Activated CD4-positive, alpha-beta T cell treated with anti-CD3 and anti-CD28 coated beads, Interleukin-2, amount 10 ng/mL, durations not matched to agents 7 days and 5 days (primary cell): ENCODE measurements around the gene SOX13. TPM values are rescaled to one million over a fixed set of nuclear protein-coding genes. Genes with fewer than 3 reads are reported as not detected.

Source experiments
- CTCF ChIA-PET: fragments of 350-600 bp; sonication (Branson Sonifier 250); formaldehyde crosslinking; loops from one replicate; lab custom pipeline; 2021; ENCODE audit warnings: antibody characterized with exemption; lab: Charles Lee
- POLR2A ChIA-PET: fragments of 350-600 bp; sonication (Branson Sonifier 250); formaldehyde crosslinking; loops from one replicate; lab custom pipeline; 2021; ENCODE audit warnings: antibody characterized with exemption; lab: Charles Lee
- DNase-seq: peaks from one replicate; pipeline ENCODE4 v3.0.0-alpha.2; 2020
- H3K27ac Mint-ChIP-seq: one replicate; pipeline ENCODE4 v1.8.0; 2021; ENCODE audit warnings: mild to moderate bottlenecking, moderate library complexity, mixed read lengths
- H3K27me3 Mint-ChIP-seq: one replicate; pipeline ENCODE4 v1.8.0; 2021; ENCODE audit warnings: mixed read lengths
- H3K36me3 Mint-ChIP-seq: one replicate; pipeline ENCODE4 v1.8.0; 2021; ENCODE audit warnings: low read depth, mixed read lengths
- H3K4me1 Mint-ChIP-seq: one replicate; pipeline ENCODE4 v1.8.0; 2021; ENCODE audit warnings: mixed read lengths
- H3K4me3 Mint-ChIP-seq: one replicate; pipeline ENCODE4 v1.8.0; 2021; ENCODE audit warnings: mild to moderate bottlenecking, moderate library complexity, mixed read lengths
- H3K9me3 Mint-ChIP-seq: one replicate; pipeline ENCODE4 v1.8.0; 2021; ENCODE audit warnings: mixed read lengths
- total RNA-seq, 2 experiments: library from RNA; stranded (reverse); gene quantifications; one replicate each; pipeline ENCODE4 v1.2.3, GENCODE V29; 2021

The SOX13 gene
- total RNA-seq, 2 experiments from 2014 or later, result 0.60 to 1.3 TPM

- Mint-ChIP-seq H3K27ac (peak overlapping the region; percentile 43), H3K27me3 (no peaks in the 10 kb centered on the region), H3K36me3 (no peaks in the 10 kb centered on the region), H3K4me3 (no peak overlapping the region), H3K9me3 (peaks cover 3% of the 10 kb centered on the region), H3K4me1 (no peaks in the 10 kb centered on the region)
- CTCF ChIA-PET, result interaction anchor here (0.7 to 2.6 kb wide), 14 partner anchors 8 to 636 kb away, joined by 3 to 11 read pairs (median 3); partner anchors contain the start of gene ETNK2
- DNase-seq, result peak; percentile 75
- POLR2A ChIA-PET, result no interaction called here
Measured at GRCh38 chr1:204162494-204163074, 89.7 kb downstream of the SOX13 start.

DNA sequence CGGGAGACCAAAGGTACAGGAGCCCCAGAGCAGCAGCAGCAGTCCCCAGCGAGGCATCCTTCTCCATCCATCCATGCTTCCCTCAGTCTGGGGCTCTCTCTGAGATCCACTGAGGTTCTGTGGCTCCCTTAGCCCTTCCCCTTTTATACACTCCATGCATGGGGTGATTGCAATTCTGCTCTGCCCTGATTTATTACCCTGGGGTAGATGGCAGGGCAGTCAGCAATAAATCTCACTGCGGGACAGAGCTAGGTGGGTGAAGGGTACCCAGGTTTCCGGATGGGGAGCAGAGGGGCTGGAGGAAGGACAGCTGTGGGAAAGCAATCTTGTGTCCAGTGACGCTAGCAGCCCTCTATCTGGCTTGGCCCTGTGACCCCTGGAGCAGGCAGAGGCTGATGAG is 93.3 kb downstream of the SOX13 start, which contains the start of gene REN:
Gene REN, minus strand, starts transcription at position 119 of the 400 bp plus-strand sequence. Its CDS starts 44 bp downstream, at position 75.
- Mint-ChIP-seq H3K4me1 (no peaks in the 10 kb centered on the region), H3K36me3 (peaks cover 1% of the 10 kb centered on the region), H3K27ac (no peak within 1 kb of the TSS), H3K9me3 (peaks cover 28% of the 10 kb centered on the region), H3K27me3 (no peaks in the 10 kb centered on the region), H3K4me3 (no peak within 1 kb of the TSS)
- DNase-seq, result no peak
- ChIA-PET POLR2A (no interaction called here), CTCF (interaction anchor here (0.7 to 1.4 kb wide), 3 partner anchors 22 to 229 kb away, joined by 3 read pairs; no protein-coding TSS in a partner anchor)

- DNase-seq, result no peak
- Mint-ChIP-seq H3K4me3 (no peak overlapping the region), H3K27me3 (no peaks in the 10 kb centered on the region), H3K4me1 (no peaks in the 10 kb centered on the region), H3K9me3 (peaks cover 33% of the 10 kb centered on the region), H3K36me3 (peaks cover 1% of the 10 kb centered on the region), H3K27ac (no peak overlapping the region)
- CTCF ChIA-PET, result interaction anchor here (0.7 kb wide), 1 partner anchor 195 kb away, joined by 3 read pairs; no protein-coding TSS in a partner anchor
- POLR2A ChIA-PET, result no interaction called here
Measured at GRCh38 chr1:204167730-204168129, 94.8 kb downstream of the SOX13 start.

- H3K4me1 Mint-ChIP-seq, result no peaks in the 10 kb centered on the region
- H3K4me3 Mint-ChIP-seq, result no peak overlapping the region
- no peak for DNase-seq
- H3K27me3 Mint-ChIP-seq, result peaks cover 2% of the 10 kb centered on the region
- peaks cover 1% of the 10 kb centered on the region for H3K36me3 Mint-ChIP-seq
- ChIA-PET POLR2A (no interaction called here), CTCF (interaction anchor here (0.8 to 1.5 kb wide), 4 partner anchors 20 to 229 kb away, joined by 3 read pairs; no protein-coding TSS in a partner anchor)
- H3K9me3 Mint-ChIP-seq, result peaks cover 35% of the 10 kb centered on the region
- H3K27ac Mint-ChIP-seq, result no peak overlapping the region
Measured at GRCh38 chr1:204169858-204170257, 96.9 kb downstream of the SOX13 start.

DNA sequence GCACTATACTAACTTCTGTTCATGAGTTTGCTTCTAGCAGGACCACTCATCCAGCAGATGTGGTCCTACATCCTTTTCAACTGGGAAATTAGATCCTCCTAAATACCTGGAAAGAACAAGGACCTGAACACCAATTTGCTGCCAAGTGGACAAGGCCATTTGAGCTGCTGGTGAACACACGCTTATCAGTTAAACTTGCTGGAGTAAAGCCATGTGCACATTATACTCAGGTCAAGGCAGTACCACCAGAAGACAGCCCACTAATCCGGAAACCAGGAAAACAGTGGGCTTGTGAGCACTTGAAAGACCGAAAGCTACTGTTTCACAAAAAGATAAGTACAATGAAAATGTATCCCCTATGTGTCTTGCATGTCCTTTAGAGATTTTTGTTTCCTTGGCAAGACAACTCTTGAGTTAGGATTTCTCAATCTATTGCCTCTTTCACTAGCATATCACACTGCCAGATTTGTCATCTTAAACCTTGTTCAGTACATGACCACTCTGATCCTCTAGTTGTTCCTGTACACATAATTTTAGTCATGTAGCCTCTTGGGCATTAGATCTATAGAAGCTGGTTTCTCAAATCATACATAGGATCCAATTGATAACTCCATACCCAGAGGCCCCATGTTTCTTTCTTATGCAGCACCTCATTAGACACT is 97.7 kb downstream of the SOX13 start:
- Mint-ChIP-seq H3K27ac (no peak overlapping the region), H3K27me3 (peaks cover 2% of the 10 kb centered on the region), H3K36me3 (peaks cover 1% of the 10 kb centered on the region), H3K4me3 (no peak overlapping the region), H3K4me1 (no peaks in the 10 kb centered on the region), H3K9me3 (peaks cover 35% of the 10 kb centered on the region)
- POLR2A ChIA-PET, result no interaction called here
- no peak for DNase-seq
- CTCF ChIA-PET, result interaction anchor here (1.2 kb wide), 1 partner anchor 193 kb away, joined by 4 read pairs; no protein-coding TSS in a partner anchor

- H3K27me3 Mint-ChIP-seq, result peaks cover 2% of the 10 kb centered on the region
- H3K27ac Mint-ChIP-seq, result no peak overlapping the region
- ChIA-PET POLR2A (no interaction called here), CTCF (interaction anchor here (0.6 to 1.2 kb wide), 3 partner anchors 191 to 1023 kb away, joined by 3 read pairs; no protein-coding TSS in a partner anchor)
- H3K36me3 Mint-ChIP-seq, result peaks cover 1% of the 10 kb centered on the region
- no peaks in the 10 kb centered on the region for H3K4me1 Mint-ChIP-seq
- peaks cover 35% of the 10 kb centered on the region for H3K9me3 Mint-ChIP-seq
- no peak overlapping the region for H3K4me3 Mint-ChIP-seq
- no peak for DNase-seq
Measured at GRCh38 chr1:204171751-204172178, 98.8 kb downstream of the SOX13 start.

DNA sequence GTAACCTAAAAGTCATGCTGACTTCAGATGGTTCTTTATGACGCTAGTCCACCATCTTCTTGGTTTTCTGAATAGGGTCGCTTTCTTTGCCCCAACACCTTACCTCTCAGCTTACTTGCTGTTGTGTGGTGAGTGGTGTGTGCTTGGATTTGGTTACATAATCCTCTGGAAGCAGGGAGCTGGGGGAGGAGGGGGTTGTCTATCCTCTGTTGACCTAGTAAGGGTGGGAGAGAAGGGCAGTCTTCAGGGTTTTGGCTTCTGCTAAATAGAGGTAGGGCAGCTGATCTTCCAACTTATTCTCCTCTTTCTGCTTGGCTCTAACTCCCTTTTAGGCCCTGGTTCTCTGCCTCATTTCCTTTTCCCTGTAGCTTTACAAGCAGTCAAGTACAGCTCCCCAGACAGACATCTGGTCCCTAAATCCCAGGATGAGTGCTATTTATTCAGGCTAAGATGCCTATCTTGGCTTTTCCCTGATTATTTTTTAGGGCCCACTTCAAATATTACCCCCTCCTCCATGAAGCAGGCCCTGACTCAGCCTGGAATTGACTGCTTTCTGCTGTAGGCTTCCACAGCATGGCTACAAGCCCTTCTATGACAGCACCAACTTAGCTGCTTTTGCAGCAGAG is 99.6 kb downstream of the SOX13 start:
- H3K36me3 Mint-ChIP-seq, result peaks cover 1% of the 10 kb centered on the region
- H3K4me3 Mint-ChIP-seq, result no peak overlapping the region
- H3K9me3 Mint-ChIP-seq, result peaks cover 32% of the 10 kb centered on the region
- H3K4me1 Mint-ChIP-seq, result no peaks in the 10 kb centered on the region
- ChIA-PET POLR2A (no interaction called here), CTCF (interaction anchor here (1.2 kb wide), 2 partner anchors 191 to 226 kb away, joined by 3 read pairs; no protein-coding TSS in a partner anchor)
- H3K27ac Mint-ChIP-seq, result no peak overlapping the region
- DNase-seq, result no peak
- peaks cover 2% of the 10 kb centered on the region for H3K27me3 Mint-ChIP-seq

DNA sequence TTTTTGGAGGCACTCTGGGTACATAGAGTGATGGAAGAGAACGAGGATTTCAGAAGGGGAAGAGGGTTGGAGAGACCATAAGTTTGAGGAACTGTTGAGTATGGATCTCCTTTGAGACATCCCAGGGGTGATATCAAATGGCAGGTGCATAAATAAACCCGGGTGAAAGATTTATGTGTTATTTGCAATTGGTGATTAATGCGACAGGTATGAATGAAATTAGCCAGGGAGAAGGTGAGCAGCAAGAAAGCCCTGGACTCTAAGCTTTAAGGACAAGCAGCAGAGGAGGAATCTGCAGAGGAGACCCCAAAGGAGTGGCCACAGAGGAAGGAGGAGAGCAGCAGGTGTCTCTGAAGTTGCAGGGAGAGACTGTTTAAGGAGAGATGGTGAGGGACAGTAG is 102.0 kb downstream of the SOX13 start:
- ChIA-PET CTCF (interaction anchor here (1.4 kb wide), 1 partner anchor 12 kb away, joined by 4 read pairs; no protein-coding TSS in a partner anchor), POLR2A (no interaction called here)
- no peak overlapping the region for H3K4me3 Mint-ChIP-seq
- H3K36me3 Mint-ChIP-seq, result no peaks in the 10 kb centered on the region
- no peak overlapping the region for H3K27ac Mint-ChIP-seq
- no peaks in the 10 kb centered on the region for H3K4me1 Mint-ChIP-seq
- H3K27me3 Mint-ChIP-seq, result peaks cover 2% of the 10 kb centered on the region
- DNase-seq, result no peak
- peaks cover 17% of the 10 kb centered on the region for H3K9me3 Mint-ChIP-seq

DNA sequence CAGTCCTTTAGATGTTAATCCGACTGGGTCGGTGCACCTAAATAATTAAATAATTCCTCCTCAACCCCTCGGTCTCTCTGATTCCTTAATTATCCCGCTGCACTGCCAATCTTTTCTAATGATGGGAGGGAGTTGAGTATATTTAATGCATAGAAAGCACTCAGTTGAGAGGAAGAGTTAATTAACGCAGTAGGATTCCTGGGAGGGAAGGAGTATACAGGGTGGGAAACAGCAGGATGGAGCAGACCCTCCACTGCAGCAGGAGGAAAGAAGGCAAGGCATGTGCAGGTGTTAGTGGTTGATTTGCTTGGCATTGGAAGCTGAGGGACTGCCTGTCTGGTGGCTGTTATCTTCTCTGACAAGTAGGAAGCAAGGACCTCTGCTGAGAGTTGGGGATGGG is 103.1 kb downstream of the SOX13 start:
- Mint-ChIP-seq H3K4me3 (no peak overlapping the region), H3K27ac (no peak overlapping the region), H3K9me3 (peaks cover 6% of the 10 kb centered on the region), H3K27me3 (peaks cover 3% of the 10 kb centered on the region), H3K36me3 (no peaks in the 10 kb centered on the region), H3K4me1 (no peaks in the 10 kb centered on the region)
- no peak for DNase-seq
- ChIA-PET POLR2A (no interaction called here), CTCF (interaction anchor here (1.4 kb wide), 1 partner anchor 13 kb away, joined by 4 read pairs; no protein-coding TSS in a partner anchor)

GRCh38 chr1:204177133-204177532 is 104.2 kb downstream of the SOX13 start:
- ChIA-PET CTCF (interaction anchor here (1.3 kb wide), 1 partner anchor 19 kb away, joined by 3 read pairs; the partner anchor contains the start of gene KISS1), POLR2A (no interaction called here)
- Mint-ChIP-seq H3K4me3 (no peak overlapping the region), H3K9me3 (peaks cover 2% of the 10 kb centered on the region), H3K27ac (no peak overlapping the region), H3K36me3 (no peaks in the 10 kb centered on the region), H3K4me1 (no peaks in the 10 kb centered on the region), H3K27me3 (peaks cover 3% of the 10 kb centered on the region)
- DNase-seq, result no peak
